GM23248 (cell line): ENCODE results near the gene CD79A.

ENCODE experiments used
- EZH2 ChIP-seq: fragments of 200-600 bp; sonication (generic); IDR thresholded peaks from 2 replicates; pipeline ENCODE4 v1.6.1; 2018; ENCODE audit warnings: antibody characterized with exemption, mild to moderate bottlenecking; ENCODE audit not compliant: insufficient read depth, poor library complexity, severe bottlenecking
- EZH2phosphoT487 ChIP-seq: fragments of 200-600 bp; sonication (generic); IDR thresholded peaks from 2 replicates; pipeline ENCODE4 v1.6.1; 2018; ENCODE audit warnings: antibody characterized with exemption, moderate library complexity, mild to moderate bottlenecking, low read depth; ENCODE audit not compliant: insufficient read depth

- no peak for TF ChIP-seq EZH2phosphoT487
- TF ChIP-seq EZH2 = no peak
Observed at GRCh38 chr19:41837981-41838708, 38.9 kb upstream of the CD79A start.
